ENCODE data around the gene FIBCD1.

The FIBCD1 gene

DNA sequence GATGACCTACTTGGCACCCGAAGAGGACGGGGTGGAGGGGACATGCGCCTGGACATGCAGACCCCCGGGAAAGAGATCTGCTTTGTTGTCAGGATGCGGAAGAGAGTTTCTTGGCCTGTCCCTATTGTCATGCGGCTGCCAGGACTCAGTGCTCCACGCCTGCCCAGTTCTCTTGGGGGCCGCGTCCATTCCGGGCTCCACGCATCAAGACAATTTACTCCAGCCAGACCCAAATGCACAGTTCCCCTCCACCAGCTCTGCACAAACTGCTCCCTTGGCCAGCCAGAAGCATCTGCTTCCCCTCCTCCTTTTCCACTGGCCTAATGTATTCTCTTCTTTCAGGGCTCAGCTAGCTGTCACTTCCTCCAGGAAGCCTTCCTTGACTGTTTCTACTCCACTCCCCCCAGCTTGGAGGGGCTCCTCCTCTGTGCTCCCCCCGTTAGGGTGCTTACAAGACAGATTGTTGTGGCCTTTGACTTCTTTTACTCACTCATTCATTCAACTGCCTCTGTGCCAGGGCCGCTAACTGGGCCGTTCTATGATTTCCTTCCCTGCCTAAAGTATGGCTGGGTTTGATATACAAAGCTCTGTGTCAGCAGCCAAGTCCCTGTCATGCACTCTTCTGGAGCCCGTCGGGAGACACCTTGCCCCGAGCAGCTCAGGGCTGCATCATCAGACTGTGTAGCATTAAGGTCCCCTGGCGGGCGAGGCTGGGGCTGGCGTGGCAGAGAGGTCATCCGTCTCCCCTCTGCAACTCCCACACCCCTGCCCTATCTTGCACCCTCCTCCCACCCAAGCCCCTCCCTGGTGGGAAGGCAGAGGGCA, 6.6 kb downstream of the FIBCD1 start:
- DNase-seq (ENCODE audit: extremely low spot score): no peak
- ChIA-PET CTCF (interaction anchor here (0.5 to 0.6 kb wide), 2 partner anchors 63 to 1206 kb away, joined by 3 read pairs; no protein-coding TSS in a partner anchor), POLR2A (no interaction called here)
- TF ChIP-seq FOXA1 (IDR thresholded peaks at IDR 0.05) (no peak), NFRKB (IDR thresholded peaks at IDR 0.05) (no peak), CTBP1 (IDR thresholded peaks at IDR 0.05; ENCODE audit: borderline replicate concordance) (no peak), SUZ12 (IDR thresholded peaks at IDR 0.05) (no peak), ELF4 (IDR thresholded peaks at IDR 0.05) (no peak), TARDBP (IDR thresholded peaks at IDR 0.05) (no peak), ARNT (IDR thresholded peaks at IDR 0.05) (no peak), LEF1 (IDR thresholded peaks at IDR 0.05; ENCODE audit: borderline replicate concordance) (no peak), FOXM1 (IDR thresholded peaks at IDR 0.05; ENCODE audit: borderline replicate concordance) (no peak), L3MBTL2 (conservative IDR thresholded peaks at IDR 0.05) (no peak), BHLHE40 (IDR thresholded peaks at IDR 0.05; ENCODE audit: borderline replicate concordance) (no peak), FOXK2 (IDR thresholded peaks at IDR 0.05) (no peak), HDGF (IDR thresholded peaks at IDR 0.05; ENCODE audit: borderline replicate concordance) (no peak)

- DNase-seq (ENCODE audit: extremely low spot score): no peak
- CTCF ChIA-PET: interaction anchor here (0.5 kb wide), 1 partner anchor 1206 kb away, joined by 3 read pairs; no protein-coding TSS in a partner anchor
- POLR2A ChIA-PET: no interaction called here
- TF ChIP-seq FOXA1 (IDR thresholded peaks at IDR 0.05) (no peak), SP1 (IDR thresholded peaks at IDR 0.05) (no peak), TARDBP (IDR thresholded peaks at IDR 0.05) (no peak), FOXK2 (IDR thresholded peaks at IDR 0.05) (no peak), FOXM1 (IDR thresholded peaks at IDR 0.05; ENCODE audit: borderline replicate concordance) (no peak), PKNOX1 (IDR thresholded peaks at IDR 0.05) (no peak), L3MBTL2 (conservative IDR thresholded peaks at IDR 0.05) (no peak), ZNF384 (IDR thresholded peaks at IDR 0.05) (no peak), ELF4 (IDR thresholded peaks at IDR 0.05) (no peak), ARNT (IDR thresholded peaks at IDR 0.05) (no peak), SUZ12 (IDR thresholded peaks at IDR 0.05) (no peak), BHLHE40 (IDR thresholded peaks at IDR 0.05; ENCODE audit: borderline replicate concordance) (no peak), CTBP1 (IDR thresholded peaks at IDR 0.05; ENCODE audit: borderline replicate concordance) (no peak), NFRKB (IDR thresholded peaks at IDR 0.05) (no peak)
Measured at GRCh38 chr9:130931508-130932254, 7.4 kb downstream of the FIBCD1 start.

- no peak for TF ChIP-seq ARNT (IDR thresholded peaks at IDR 0.05)
- no peak for TF ChIP-seq CTBP1 (IDR thresholded peaks at IDR 0.05; ENCODE audit: borderline replicate concordance)
- POLR2A ChIA-PET: no interaction called here
- CTCF ChIA-PET: no interaction called here
- DNase-seq (ENCODE audit: extremely low spot score): no peak
Measured at GRCh38 chr9:130930804-130931349, 8.2 kb downstream of the FIBCD1 start.

- no peak for TF ChIP-seq HDGF (IDR thresholded peaks at IDR 0.05; ENCODE audit: borderline replicate concordance)
- no peak for DNase-seq (ENCODE audit: extremely low spot score)
- ChIA-PET CTCF (interaction anchor here (0.7 kb wide), 1 partner anchor 82 kb away, joined by 3 read pairs; no protein-coding TSS in a partner anchor), POLR2A (no interaction called here)
Measured at GRCh38 chr9:130930132-130930803, 8.8 kb downstream of the FIBCD1 start.

GRCh38 chr9:130929571-130930038, 9.4 kb downstream of the FIBCD1 start:
- ChIA-PET CTCF (interaction anchor here (0.7 kb wide), 1 partner anchor 82 kb away, joined by 3 read pairs; no protein-coding TSS in a partner anchor), POLR2A (no interaction called here)
- DNase-seq (ENCODE audit: extremely low spot score): no peak
- TF ChIP-seq ZNF384 (IDR thresholded peaks at IDR 0.05) (no peak), BHLHE40 (IDR thresholded peaks at IDR 0.05; ENCODE audit: borderline replicate concordance) (no peak), ARNT (IDR thresholded peaks at IDR 0.05) (no peak), SUZ12 (IDR thresholded peaks at IDR 0.05) (no peak), FOXM1 (IDR thresholded peaks at IDR 0.05; ENCODE audit: borderline replicate concordance) (no peak), NFRKB (IDR thresholded peaks at IDR 0.05) (no peak), HDGF (IDR thresholded peaks at IDR 0.05; ENCODE audit: borderline replicate concordance) (no peak), SP1 (IDR thresholded peaks at IDR 0.05) (no peak), L3MBTL2 (conservative IDR thresholded peaks at IDR 0.05) (no peak), ELF4 (IDR thresholded peaks at IDR 0.05) (no peak), CTBP1 (IDR thresholded peaks at IDR 0.05; ENCODE audit: borderline replicate concordance) (no peak), PKNOX1 (IDR thresholded peaks at IDR 0.05) (no peak), FOXK2 (IDR thresholded peaks at IDR 0.05) (no peak), FOXA1 (IDR thresholded peaks at IDR 0.05) (no peak)
